Spleen (tissue), 7 donors: ENCODE results near the gene RGS1.

Experiments used
- POLR2AphosphoS5 ChIP-seq, 3 donors: sonication (generic); formaldehyde crosslinking; IDR thresholded peaks; one replicate each; pipeline ENCODE4 v1.5.1; 2017; ENCODE audit warnings: antibody characterized with exemption in 3 of 3
- TF ChIP-seq, protein P1 (sequence below), 11 experiments: fragments of 200-600 bp in 7 of 11; fragments of 450-650 bp in 4 of 11; sonication (generic) in 4 of 11; IDR thresholded peaks in 8 of 11; conservative IDR thresholded peaks in 3 of 11; 1 replicate in 7 of 11; 2 replicates in 4 of 11; pipeline versions ENCODE4 v1.4.0 to v1.8.0; 2016 to 2021; ENCODE audit warnings: antibody characterized with exemption in 11 of 11, inconsistent platforms in 4 of 11, mild to moderate bottlenecking in 1 of 11
- donor health status: DM: no; HTN: no; CAD: no; lungs with moderate emphysema.
- donor health status: DM: no; HTN: no; CAD: no.
- donor health status: DM: no; HTN: no; CAD: no.

DNA sequence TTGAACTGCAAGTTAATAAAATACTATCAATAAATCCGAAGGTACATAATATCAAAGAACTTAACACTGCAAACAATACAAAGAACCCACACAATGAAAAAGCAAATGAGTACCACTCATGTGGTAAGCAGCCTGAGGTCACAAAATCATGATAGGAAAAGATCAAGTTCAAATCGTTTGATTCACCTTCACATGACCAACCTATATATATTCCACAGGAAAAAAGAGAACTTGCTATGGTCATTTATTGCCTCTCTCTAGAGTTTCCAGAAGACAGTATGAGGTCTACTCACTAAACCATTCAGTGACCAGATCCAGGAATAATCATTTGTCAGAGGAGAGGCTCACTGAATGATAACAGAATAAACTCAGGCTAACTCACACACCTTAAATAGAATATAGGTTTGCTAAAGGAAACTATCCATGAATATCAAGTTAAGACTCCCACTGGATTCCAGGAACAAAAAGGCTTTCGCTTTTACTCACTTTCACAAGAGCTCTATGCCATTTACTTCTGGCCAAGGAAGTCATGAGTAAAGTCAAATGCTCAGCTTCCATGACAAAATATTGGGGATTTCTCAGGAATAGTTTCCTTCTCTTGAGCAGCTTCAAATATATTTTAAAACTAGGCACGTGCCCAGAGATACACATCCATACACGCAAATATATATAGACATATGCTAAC is 48.3 kb upstream of the RGS1 start:
- TF ChIP-seq, protein P1, sequence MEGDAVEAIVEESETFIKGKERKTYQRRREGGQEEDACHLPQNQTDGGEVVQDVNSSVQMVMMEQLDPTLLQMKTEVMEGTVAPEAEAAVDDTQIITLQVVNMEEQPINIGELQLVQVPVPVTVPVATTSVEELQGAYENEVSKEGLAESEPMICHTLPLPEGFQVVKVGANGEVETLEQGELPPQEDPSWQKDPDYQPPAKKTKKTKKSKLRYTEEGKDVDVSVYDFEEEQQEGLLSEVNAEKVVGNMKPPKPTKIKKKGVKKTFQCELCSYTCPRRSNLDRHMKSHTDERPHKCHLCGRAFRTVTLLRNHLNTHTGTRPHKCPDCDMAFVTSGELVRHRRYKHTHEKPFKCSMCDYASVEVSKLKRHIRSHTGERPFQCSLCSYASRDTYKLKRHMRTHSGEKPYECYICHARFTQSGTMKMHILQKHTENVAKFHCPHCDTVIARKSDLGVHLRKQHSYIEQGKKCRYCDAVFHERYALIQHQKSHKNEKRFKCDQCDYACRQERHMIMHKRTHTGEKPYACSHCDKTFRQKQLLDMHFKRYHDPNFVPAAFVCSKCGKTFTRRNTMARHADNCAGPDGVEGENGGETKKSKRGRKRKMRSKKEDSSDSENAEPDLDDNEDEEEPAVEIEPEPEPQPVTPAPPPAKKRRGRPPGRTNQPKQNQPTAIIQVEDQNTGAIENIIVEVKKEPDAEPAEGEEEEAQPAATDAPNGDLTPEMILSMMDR (IDR thresholded peaks at IDR 0.05 in 8 of 11, conservative IDR thresholded peaks at IDR 0.05 in 3 of 11): no peak
- TF ChIP-seq POLR2AphosphoS5 (IDR thresholded peaks at IDR 0.05): no peak
